Measurements from ENCODE around the gene MYO7A.

MYO7A gene

GRCh38 chr11:77127920-77128691, at the start of gene MYO7A:
Gene MYO7A, plus strand, starts transcription at chr11:77128246. Its CDS starts 2,389 bp downstream, at chr11:77130635.
- H3K9me2 ChIP-seq (ENCODE audit: low read depth, low read length): no peaks in the 10 kb centered on the region
- TF ChIP-seq EZH2 (IDR thresholded peaks at IDR 0.05; ENCODE audit: borderline replicate concordance, low read length): no peak
- H3K79me2 ChIP-seq (ENCODE audit: insufficient read depth, low read length): no peaks in the 10 kb centered on the region
- H3K36me3 ChIP-seq (ENCODE audit: insufficient read depth, low read length): no peaks in the 10 kb centered on the region
- no peaks in the 10 kb centered on the region for H3K4me1 ChIP-seq (ENCODE audit: insufficient read depth, low read length, severe bottlenecking)
- peak within 1 kb of the TSS; percentile 41 for H3K4me2 ChIP-seq (ENCODE audit: low read length)
- H4K20me1 ChIP-seq (ENCODE audit: insufficient read depth, low read length): no peaks in the 10 kb centered on the region
- no peaks in the 10 kb centered on the region for H3K9me3 ChIP-seq (ENCODE audit: low read length)
- H3K27ac ChIP-seq (ENCODE audit: low read depth, low read length, poor library complexity, severe bottlenecking): no peak within 1 kb of the TSS
- H3K4me3 ChIP-seq (ENCODE audit: low read depth, low read length, poor library complexity, severe bottlenecking): peak within 1 kb of the TSS; percentile 10
- 0 out of 2 replicates have a peak, but pooled peaks cover 4% of the 10 kb centered on the region for H3K27me3 ChIP-seq (ENCODE audit: insufficient read depth, low read length)
- H3K9ac ChIP-seq (ENCODE audit: low read length): no peak within 1 kb of the TSS
- H2AFZ ChIP-seq (ENCODE audit: low read length): no peak within 1 kb of the TSS
- H3F3A ChIP-seq (ENCODE audit: insufficient read depth, low read length): no peaks in the 10 kb centered on the region

- no peak for TF ChIP-seq EZH2 (IDR thresholded peaks at IDR 0.05; ENCODE audit: borderline replicate concordance, low read length)
- no peak for TF ChIP-seq CTCF (IDR thresholded peaks at IDR 0.05; ENCODE audit: low read length)
- Histone ChIP-seq H3K79me2 (ENCODE audit: insufficient read depth, low read length) (no peaks in the 10 kb centered on the region), H3K9ac (ENCODE audit: low read length) (no peak overlapping the region)
Measured at GRCh38 chr11:77079666-77080065, 48.4 kb upstream of the MYO7A start.

GRCh38 chr11:77080643-77081210, 47.3 kb upstream of the MYO7A start:
- Histone ChIP-seq H3K27ac (ENCODE audit: low read depth, low read length, poor library complexity, severe bottlenecking) (no peak overlapping the region), H3F3A (ENCODE audit: insufficient read depth, low read length) (no peaks in the 10 kb centered on the region), H3K79me2 (ENCODE audit: insufficient read depth, low read length) (no peaks in the 10 kb centered on the region), H3K36me3 (ENCODE audit: insufficient read depth, low read length) (no peaks in the 10 kb centered on the region; the same call in 1 of the 2 replicates), H2AFZ (ENCODE audit: low read length) (no peak overlapping the region), H3K27me3 (ENCODE audit: insufficient read depth, low read length) (no peaks in the 10 kb centered on the region; the same call in 1 of the 2 replicates), H3K9me2 (ENCODE audit: low read depth, low read length) (no peaks in the 10 kb centered on the region), H3K9me3 (ENCODE audit: low read length) (0 out of 2 replicates have a peak, but pooled peaks cover 4% of the 10 kb centered on the region), H3K9ac (ENCODE audit: low read length) (no peak overlapping the region), H3K4me1 (ENCODE audit: insufficient read depth, low read length, severe bottlenecking) (peaks cover 7% of the 10 kb centered on the region), H3K4me3 (ENCODE audit: low read depth, low read length, poor library complexity, severe bottlenecking) (no peak overlapping the region), H4K20me1 (ENCODE audit: insufficient read depth, low read length) (no peaks in the 10 kb centered on the region), H3K4me2 (ENCODE audit: low read length) (no peak overlapping the region)
- TF ChIP-seq CTCF (IDR thresholded peaks at IDR 0.05; ENCODE audit: low read length): no peak

More at GRCh38 chr11:77079666-77080065, 48.4 kb upstream of the MYO7A start:
- Histone ChIP-seq H2AFZ (ENCODE audit: low read length) (no peak overlapping the region), H3K36me3 (ENCODE audit: insufficient read depth, low read length) (no peaks in the 10 kb centered on the region; the same call in 1 of the 2 replicates), H4K20me1 (ENCODE audit: insufficient read depth, low read length) (no peaks in the 10 kb centered on the region), H3K4me1 (ENCODE audit: insufficient read depth, low read length, severe bottlenecking) (peaks cover 7% of the 10 kb centered on the region), H3K27ac (ENCODE audit: low read depth, low read length, poor library complexity, severe bottlenecking) (no peak overlapping the region), H3K4me3 (ENCODE audit: low read depth, low read length, poor library complexity, severe bottlenecking) (no peak overlapping the region), H3K4me2 (ENCODE audit: low read length) (no peak overlapping the region), H3F3A (ENCODE audit: insufficient read depth, low read length) (no peaks in the 10 kb centered on the region), H3K9me3 (ENCODE audit: low read length) (0 out of 2 replicates have a peak, but pooled peaks cover 4% of the 10 kb centered on the region), H3K9me2 (ENCODE audit: low read depth, low read length) (no peaks in the 10 kb centered on the region), H3K27me3 (ENCODE audit: insufficient read depth, low read length) (no peaks in the 10 kb centered on the region; the same call in 1 of the 2 replicates)

Data from OCI-LY1 (cell line).